GM12878 (cell line): ENCODE results near the gene LCMT1. TPM values are rescaled to one million over a fixed set of nuclear protein-coding genes. Genes with fewer than 3 reads are reported as not detected.

ENCODE experiments used
- ATAC-seq: fragments of 200-7000 bp; cut with Tn5 transposase; 3 replicates; pipeline ENCODE4 v1.9.1; 2020; ENCODE audit warnings: mild to moderate bottlenecking, moderate library complexity
- BruUV-seq: library from RNA; stranded (reverse); fragments of 400-500 nt; replicated peaks from 2 replicates; lab custom pipeline; 2021; lab: Mats Ljungman, UMichigan
- CTCF ChIA-PET: fragments of 300-600 bp; sonication (Branson Sonifier 250); formaldehyde crosslinking; extraction: SDS; loops from one replicate; lab custom pipeline; 2021; ENCODE audit warnings: inconsistent platforms; lab: Yijun Ruan, JAX
- POLR2A ChIA-PET: fragments of 350-600 bp; formaldehyde crosslinking; extraction: SDS; loops from one replicate; lab custom pipeline; 2021; ENCODE audit warnings: inconsistent platforms; lab: Charles Lee
- RAD21 ChIA-PET: fragments of 300-600 bp; sonication (Branson Sonifier 250); formaldehyde crosslinking; loops from one replicate; lab custom pipeline; 2023; ENCODE audit warnings: antibody characterized with exemption; ENCODE audit not compliant: unreplicated experiment; lab: Charles Lee
- SMC1A ChIA-PET: fragments of 300-600 bp; sonication (Branson Sonifier 250); formaldehyde crosslinking; loops from one replicate; lab custom pipeline; 2023; ENCODE audit not compliant: unreplicated experiment, uncharacterized antibody; lab: Charles Lee
- DNase-seq: peaks from one replicate; pipeline ENCODE4 v3.0.0-alpha.2; 2011; ENCODE audit warnings: low read depth, low spot score
- FAIRE-seq: peaks from 3 replicates; lab custom pipeline; 2011; peaks lifted over from hg19 to GRCh38; lab: Jason Lieb, UNC
- H2AFZ ChIP-seq: 2 replicates; pipeline ENCODE4 v1.6.0; 2011; ENCODE audit warnings: low read depth, low read length, control low read depth; ENCODE audit not compliant: control insufficient read depth
- H3K27ac ChIP-seq: 2 replicates; pipeline ENCODE4 v1.5.1; 2011; ENCODE audit warnings: control low read depth; ENCODE audit not compliant: control insufficient read depth, insufficient read depth
- H3K27me3 ChIP-seq, 2 experiments: replicated peaks in 1 of 2; 2 replicates each; pipeline versions ENCODE4 v1.6.0 to v1.6.1; 2011; ENCODE audit warnings: low read length in 1 of 2; ENCODE audit not compliant: control insufficient read depth in 2 of 2, insufficient read depth in 2 of 2
- H3K36me3 ChIP-seq, 2 experiments: 2 replicates each; pipeline ENCODE4 v1.5.1; 2011; ENCODE audit warnings: low read length in 1 of 2; ENCODE audit not compliant: control insufficient read depth in 2 of 2, insufficient read depth in 2 of 2
- H3K4me1 ChIP-seq: 2 replicates; pipeline ENCODE4 v1.6.1; 2011; ENCODE audit warnings: mild to moderate bottlenecking, low read length, moderate library complexity, mixed read lengths; ENCODE audit not compliant: control insufficient read depth, insufficient read depth
- H3K4me2 ChIP-seq: 2 replicates; pipeline ENCODE4 v1.6.0; 2011; ENCODE audit warnings: control low read depth; ENCODE audit not compliant: control insufficient read depth, insufficient read depth
- H3K4me3 ChIP-seq: fragments of 200-600 bp; sonication (generic); 2 replicates; pipeline ENCODE4 v1.5.1; 2016
- H3K79me2 ChIP-seq: 2 replicates; pipeline ENCODE4 v1.6.0; 2011; ENCODE audit warnings: low read length; ENCODE audit not compliant: control insufficient read depth, insufficient read depth
- H3K9ac ChIP-seq: 2 replicates; pipeline ENCODE4 v1.8.0; 2011; ENCODE audit warnings: low read length, control low read depth, mixed read lengths; ENCODE audit not compliant: control insufficient read depth, insufficient read depth
- H3K9me3 ChIP-seq: replicated peaks from 3 replicates; pipeline ENCODE4 v1.5.1; 2011; ENCODE audit warnings: mild to moderate bottlenecking, low read length; ENCODE audit not compliant: control insufficient read depth, insufficient read depth
- H4K20me1 ChIP-seq: 2 replicates; pipeline ENCODE4 v1.6.0; 2011; ENCODE audit not compliant: control insufficient read depth, insufficient read depth
- ATF7 ChIP-seq: fragments of 450-650 bp; IDR thresholded peaks from 2 replicates; pipeline ENCODE4 v1.6.1; 2016; ENCODE audit warnings: low read depth, mild to moderate bottlenecking
- BHLHE40 ChIP-seq, 2 experiments: fragments of 450-650 bp in 1 of 2; IDR thresholded peaks; 2 replicates each; pipeline ENCODE4 v1.6.1; 2011 to 2017; ENCODE audit warnings: low read depth in 2 of 2, borderline replicate concordance in 1 of 2, improper control_type of control experiment in 1 of 2, low read length in 1 of 2, mild to moderate bottlenecking in 1 of 2
- IKZF1 ChIP-seq: fragments of 450-650 bp; conservative IDR thresholded peaks from 2 replicates; pipeline ENCODE4 v1.6.1; 2017; ENCODE audit warnings: antibody characterized with exemption, mild to moderate bottlenecking
- NBN ChIP-seq: fragments of 450-650 bp; IDR thresholded peaks from 2 replicates; pipeline ENCODE4 v1.6.1; 2016
- RAD51 ChIP-seq: fragments of 450-650 bp; IDR thresholded peaks from 2 replicates; pipeline ENCODE4 v1.6.1; 2016; ENCODE audit warnings: moderate library complexity, mild to moderate bottlenecking, inconsistent platforms
- SPI1 ChIP-seq: IDR thresholded peaks from 2 replicates; pipeline ENCODE4 v1.6.1; 2011; ENCODE audit warnings: low read depth, mild to moderate bottlenecking, low read length, moderate library complexity, borderline replicate concordance; ENCODE audit not compliant: insufficient read depth
- YBX1 ChIP-seq: fragments of 450-650 bp; IDR thresholded peaks from 2 replicates; pipeline ENCODE4 v1.6.1; 2016; ENCODE audit warnings: antibody characterized with exemption
- YY1 ChIP-seq: IDR thresholded peaks from 2 replicates; pipeline ENCODE4 v1.6.1; 2011; ENCODE audit warnings: low read depth, mild to moderate bottlenecking, low read length
- WGBS: methylation state at CpG from one replicate; pipeline ENCODE4 v1.1.6; 2016; ENCODE audit warnings: low lambda C conversion rate; ENCODE audit not compliant: insufficient replicate concordance, insufficient coverage; ENCODE audit errors: missing lambda C conversion rate; 5-methylcytosine and 5-hydroxymethylcytosine counted together
- in situ Hi-C: fragments of 300-500 bp; cut with MboI; formaldehyde crosslinking; loops from 9 replicates; pipeline ENCODE4 v1.14.3; 2018; ENCODE audit warnings: mixed read lengths
- intact Hi-C: fragments of 100-400 bp; cut with micrococcal nuclease; formaldehyde crosslinking; loops from one replicate; pipeline ENCODE4 v1.14.2; 2022; ENCODE audit not compliant: unreplicated experiment
- polyA plus RNA-seq, 11 experiments: library from polyadenylated mRNA; depleted of rRNA in 4 of 11; unstranded in 6 of 11; stranded (reverse) in 5 of 11; fragments of >200 nt; fragmentation: Nextera tagmentation in 4 of 11; fragmentation: Illumina TruSeq in 1 of 11; extraction: Ambion mirVana in 4 of 11; extraction: Trizol in 1 of 11; gene quantifications; 1 replicate in 1 of 11; 2 replicates in 10 of 11; pipeline versions ENCODE4 v1.2.1 to v1.2.3, GENCODE V29; 2011 to 2016; ENCODE audit warnings: inconsistent platforms in 2 of 11, missing spikeins in 2 of 11, low read depth in 1 of 11
- total RNA-seq, 4 experiments: library from RNA; depleted of rRNA in 3 of 4; stranded (reverse); fragments of >200 nt in 3 of 4; fragmentation: Illumina TruSeq in 1 of 4; extraction: Trizol in 1 of 4; gene quantifications; 2 replicates each; pipeline versions ENCODE4 v1.2.1 to v1.2.3, GENCODE V29; 2013 to 2021
- TF ChIP-seq, protein P1 (sequence below): IDR thresholded peaks from 2 replicates; pipeline ENCODE4 v1.6.1; 2011; ENCODE audit warnings: low read depth, low read length, improper control_type of control experiment, borderline replicate concordance
- TF ChIP-seq, protein P2 (sequence below): IDR thresholded peaks from 2 replicates; pipeline ENCODE4 v1.6.1; 2011; ENCODE audit warnings: borderline replicate concordance, low read depth, mild to moderate bottlenecking, moderate library complexity, low read length; ENCODE audit not compliant: insufficient read depth, poor library complexity, severe bottlenecking

LCMT1 gene
- total and polyA plus RNA-seq, 10 of the 15 experiments (the other 5 are each of a cell fraction or from before 2014, with no cell fraction given), result 19.7 to 51.2 (median 32.6) TPM

DNA sequence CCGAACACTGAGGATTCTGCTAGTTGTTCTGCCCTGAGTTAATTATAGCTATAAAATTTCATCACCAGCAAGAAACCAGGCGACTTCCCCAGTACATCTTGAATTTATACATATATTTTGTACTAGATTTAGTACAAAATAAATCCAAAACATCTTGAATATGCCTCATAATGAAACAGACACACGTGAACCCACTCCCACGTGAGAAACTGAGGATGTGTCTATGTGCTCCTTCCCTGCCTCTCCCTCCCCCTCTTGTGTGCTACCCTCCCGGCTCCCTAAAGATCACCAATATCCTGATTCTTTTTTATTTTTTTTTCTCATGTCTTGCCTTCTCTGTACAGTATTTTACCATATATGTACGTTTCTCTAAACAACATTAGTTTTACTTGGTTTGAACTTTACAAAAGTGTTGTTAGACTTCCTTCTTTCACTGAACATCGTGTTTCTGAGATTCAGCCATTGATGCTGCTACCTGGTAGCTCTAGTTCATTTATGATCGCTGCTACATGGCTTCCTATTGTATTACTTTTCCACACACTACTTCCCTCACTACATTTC, 1.1 kb upstream of the LCMT1 start:
- ATAC-seq (no peak), FAIRE-seq (peak; percentile 44), DNase-seq (no peak)
- Histone ChIP-seq H3K9ac (peak overlapping the region; percentile 81), H2AFZ (peak overlapping the region; percentile 98), H3K27ac (peak overlapping the region; percentile 72; the same call in 1 of the 2 replicates), H3K79me2 (peaks cover 12% of the 10 kb centered on the region), H3K9me3 (no peaks in the 10 kb centered on the region), H3K4me3 (peak overlapping the region; percentile 85), H4K20me1 (no peaks in the 10 kb centered on the region; the same call in 1 of the 2 replicates), H3K27me3 (no peaks in the 10 kb centered on the region), H3K4me2 (peak overlapping the region; percentile 80), H3K4me1 (peaks cover 9% of the 10 kb centered on the region; the same call in 1 of the 2 replicates), H3K36me3 (no peaks in the 10 kb centered on the region; a peak in 1 of 4 replicates)
- 5% methylated on average over 8 of the region's 8 CpGs for WGBS
- intact Hi-C loops, result loop anchor here (10.0 kb wide), 1 partner anchor 276 kb away; no protein-coding TSS in a partner anchor
- in situ Hi-C loops, result no loop called here
- ChIA-PET SMC1A (interaction anchor here (1.0 to 7.5 kb wide), 13 partner anchors 16 to 276 kb away, joined by 3 to 84 read pairs (median 4); partner anchors contain the start of gene ARHGAP17), POLR2A (interaction anchor here (0.5 to 2.3 kb wide), 8 partner anchors 45 to 282 kb away, joined by 3 to 9 read pairs (median 4); no protein-coding TSS in a partner anchor), RAD21 (interaction anchor here (1.0 to 6.6 kb wide), 7 partner anchors 44 to 115 kb away, joined by 3 to 35 read pairs (median 11); no protein-coding TSS in a partner anchor), CTCF (interaction anchor here (0.8 to 7.3 kb wide), 9 partner anchors 44 to 205 kb away, joined by 4 to 53 read pairs (median 5); no protein-coding TSS in a partner anchor)
- TF ChIP-seq RAD51 (peak; percentile 89), NBN (0 out of 2 replicates have a peak, but pooled peaks have one; percentile 53), IKZF1 (no peak), SPI1 (no peak), YBX1 (no peak), YY1 (peak; percentile 55; the same call in 1 of the 2 replicates), BHLHE40 (IDR thresholded peaks at IDR 0.05; ENCODE audit: borderline replicate concordance in 1 of 2, low read depth in 2 of 2, low read length in 1 of 2) (peak in 1 of 2 experiments; percentile 34; a peak in 1 of 4 replicates), ATF7 (peak; percentile 37; the same call in 1 of the 2 replicates)
- TF ChIP-seq, protein P1, sequence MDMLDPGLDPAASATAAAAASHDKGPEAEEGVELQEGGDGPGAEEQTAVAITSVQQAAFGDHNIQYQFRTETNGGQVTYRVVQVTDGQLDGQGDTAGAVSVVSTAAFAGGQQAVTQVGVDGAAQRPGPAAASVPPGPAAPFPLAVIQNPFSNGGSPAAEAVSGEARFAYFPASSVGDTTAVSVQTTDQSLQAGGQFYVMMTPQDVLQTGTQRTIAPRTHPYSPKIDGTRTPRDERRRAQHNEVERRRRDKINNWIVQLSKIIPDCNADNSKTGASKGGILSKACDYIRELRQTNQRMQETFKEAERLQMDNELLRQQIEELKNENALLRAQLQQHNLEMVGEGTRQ, result peak; percentile 26; the same call in 1 of the 2 replicates
- TF ChIP-seq, protein P2, sequence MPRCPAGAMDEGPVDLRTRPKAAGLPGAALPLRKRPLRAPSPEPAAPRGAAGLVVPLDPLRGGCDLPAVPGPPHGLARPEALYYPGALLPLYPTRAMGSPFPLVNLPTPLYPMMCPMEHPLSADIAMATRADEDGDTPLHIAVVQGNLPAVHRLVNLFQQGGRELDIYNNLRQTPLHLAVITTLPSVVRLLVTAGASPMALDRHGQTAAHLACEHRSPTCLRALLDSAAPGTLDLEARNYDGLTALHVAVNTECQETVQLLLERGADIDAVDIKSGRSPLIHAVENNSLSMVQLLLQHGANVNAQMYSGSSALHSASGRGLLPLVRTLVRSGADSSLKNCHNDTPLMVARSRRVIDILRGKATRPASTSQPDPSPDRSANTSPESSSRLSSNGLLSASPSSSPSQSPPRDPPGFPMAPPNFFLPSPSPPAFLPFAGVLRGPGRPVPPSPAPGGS, result no peak
- BruUV-seq, result no TSS peak
